Left colon (tissue), 2 donors: ENCODE data around the gene ERBB3. TPM values are rescaled to one million over a fixed set of nuclear protein-coding genes. Genes with fewer than 3 reads are reported as not detected.

Experiments
- ATAC-seq: fragments of 200-7000 bp; cut with Tn5 transposase; one replicate; pipeline ENCODE4 v1.9.1; 2020; ENCODE audit warnings: mild to moderate bottlenecking, moderate library complexity
- DNase-seq, 2 donors: peaks; one replicate each; pipeline ENCODE4 v3.0.0-alpha.2; 2020
- intact Hi-C, 2 donors: fragments of 100-400 bp; cut with DNase I in 1 of 2; cut with micrococcal nuclease in 1 of 2; formaldehyde crosslinking; loops; one replicate each; pipeline versions ENCODE4 v1.11.2 to v1.14.0; 2022; cut with DNase I, micrococcal nuclease
- total RNA-seq, 2 donors: library from RNA; stranded (reverse); fragmentation: NEBNext Ultra II Directional; extraction: Animal tissue kit (Norgen Biotek cat#: 25700); gene quantifications; one replicate each; pipeline ENCODE4 v1.2.1, GENCODE V29; 2021
- donor health status: DM: no; HTN: no; CAD: no.
- donor health status: DM: yes; HTN: yes; CAD: no.

Gene ERBB3
- total RNA-seq, 2 donors from 2014 or later: 188 to 261 TPM

DNA sequence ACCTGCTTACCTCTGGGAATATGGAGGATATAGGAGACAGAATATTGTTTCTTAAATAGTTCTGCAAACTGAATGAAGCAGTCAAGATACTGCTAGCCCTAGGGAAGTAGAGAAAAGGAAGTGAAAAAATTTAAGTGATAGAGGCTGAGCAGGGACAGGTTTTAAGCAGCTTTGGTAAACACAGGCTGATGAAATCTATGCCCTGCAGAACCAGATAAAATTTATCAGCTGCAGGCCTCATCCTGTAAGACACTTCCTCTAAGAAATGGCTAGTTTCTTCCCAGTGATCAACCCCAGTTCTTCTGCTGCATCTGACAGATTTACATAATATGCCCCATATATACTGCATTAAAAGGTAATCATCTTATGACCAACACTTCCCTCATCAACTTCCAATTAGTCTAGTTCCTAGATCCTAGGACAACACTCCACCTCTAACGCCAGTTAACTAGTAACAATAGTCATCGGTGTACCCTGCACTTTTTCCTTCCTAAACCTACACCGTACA is 46.8 kb downstream of the ERBB3 start:
- DNase-seq (no peak), ATAC-seq (no peak)
- intact Hi-C loops: loop anchor here in 1 of 2 donors (5.0 to 10.0 kb wide), 2 partner anchors 36 to 58 kb away; partner anchors contain the start of gene SMARCC2

DNA sequence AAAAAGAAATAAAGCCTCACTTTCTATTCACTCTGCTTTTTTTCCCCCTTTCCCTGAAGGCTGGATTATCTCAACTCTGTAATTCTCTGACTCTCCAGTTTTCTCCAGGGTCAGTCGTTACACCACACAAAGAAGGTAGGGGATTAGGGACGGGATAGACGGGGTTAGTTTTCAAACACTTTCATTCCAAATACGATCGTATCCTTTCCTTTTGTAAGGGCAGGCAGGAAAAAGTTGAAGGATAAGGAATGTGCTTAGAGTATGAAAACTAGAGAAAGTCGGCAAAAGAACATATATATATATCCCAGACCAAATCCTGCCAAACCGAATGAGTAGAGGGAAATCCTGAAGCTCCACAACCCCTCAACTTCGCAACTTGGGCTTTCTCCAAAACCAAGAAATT is 47.5 kb downstream of the ERBB3 start:
- DNase-seq (no peak), ATAC-seq (no peak)
- intact Hi-C loops: loop anchor here in 1 of 2 donors (5.0 to 10.0 kb wide), 2 partner anchors 35 to 57 kb away; partner anchors contain the start of gene SMARCC2

DNA sequence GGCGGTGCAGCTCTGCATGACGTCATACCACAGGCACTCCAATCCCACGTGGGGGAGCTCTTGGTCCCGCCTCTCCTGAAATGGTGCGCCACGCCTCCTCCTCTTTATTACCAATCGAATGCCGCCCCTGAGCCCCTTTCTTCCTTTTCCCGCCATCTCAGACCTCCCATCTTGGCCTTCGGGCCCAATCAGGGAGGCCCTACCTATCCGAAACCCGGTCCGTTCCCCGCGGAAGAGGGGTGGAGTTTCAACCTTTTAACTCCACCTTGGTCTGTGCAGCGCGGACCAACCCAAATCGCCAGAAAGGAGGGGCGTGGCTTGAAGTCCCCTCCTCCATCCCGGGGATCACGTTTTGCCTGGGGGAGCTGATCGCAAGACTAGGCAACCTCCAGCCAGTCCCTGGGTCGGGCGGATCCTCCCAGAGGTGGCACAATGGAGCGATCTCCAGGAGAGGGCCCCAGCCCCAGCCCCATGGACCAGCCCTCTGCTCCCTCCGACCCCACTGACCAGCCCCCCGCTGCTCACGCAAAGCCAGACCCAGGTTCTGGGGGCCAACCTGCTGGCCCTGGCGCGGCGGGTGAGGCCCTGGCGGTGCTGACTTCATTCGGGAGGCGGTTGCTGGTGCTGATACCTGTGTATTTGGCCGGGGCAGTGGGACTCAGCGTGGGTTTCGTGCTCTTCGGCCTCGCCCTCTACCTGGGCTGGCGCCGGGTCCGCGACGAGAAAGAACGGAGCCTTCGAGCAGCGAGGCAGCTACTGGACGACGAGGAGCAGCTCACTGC is 48.1 kb downstream of the ERBB3 start, which contains the start of gene ESYT1:
ESYT1 (plus strand) TSS at position 380 of the 782 bp plus-strand sequence; CDS start at position 433, 53 bp downstream.
- intact Hi-C loops: loop anchor here in 1 of 2 donors (5.0 to 10.0 kb wide), 2 partner anchors 34 to 57 kb away; partner anchors contain the start of gene SMARCC2
- peak; percentile 97 to 100 for DNase-seq
- peak; percentile 81 for ATAC-seq

DNA sequence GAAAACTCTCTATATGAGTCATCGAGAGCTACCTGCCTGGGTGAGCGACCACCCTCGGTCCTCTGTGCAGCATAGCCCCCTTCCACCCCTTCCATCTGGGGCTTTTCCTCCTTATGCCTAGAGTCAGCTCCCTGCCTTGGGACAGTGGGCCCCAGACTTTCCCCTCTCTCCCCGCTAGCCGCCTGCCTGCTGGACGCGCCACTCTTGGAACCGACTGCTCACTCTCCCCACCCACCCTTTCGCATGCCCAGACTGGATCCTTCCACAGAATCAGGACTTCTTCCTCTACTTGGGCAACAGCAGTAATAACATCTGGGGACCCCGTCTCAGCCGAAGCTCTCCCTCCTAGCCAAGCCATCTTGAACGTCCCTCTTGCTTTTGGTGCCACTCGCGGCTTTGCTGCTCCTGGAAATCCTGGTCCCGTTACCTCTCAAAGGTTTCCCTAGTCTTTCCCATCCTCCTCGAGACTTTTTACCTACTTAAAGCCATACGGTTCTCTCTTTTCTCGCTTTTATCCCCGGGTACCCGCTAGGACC is 48.8 kb downstream of the ERBB3 start:
- peak; percentile 6 for ATAC-seq

DNA sequence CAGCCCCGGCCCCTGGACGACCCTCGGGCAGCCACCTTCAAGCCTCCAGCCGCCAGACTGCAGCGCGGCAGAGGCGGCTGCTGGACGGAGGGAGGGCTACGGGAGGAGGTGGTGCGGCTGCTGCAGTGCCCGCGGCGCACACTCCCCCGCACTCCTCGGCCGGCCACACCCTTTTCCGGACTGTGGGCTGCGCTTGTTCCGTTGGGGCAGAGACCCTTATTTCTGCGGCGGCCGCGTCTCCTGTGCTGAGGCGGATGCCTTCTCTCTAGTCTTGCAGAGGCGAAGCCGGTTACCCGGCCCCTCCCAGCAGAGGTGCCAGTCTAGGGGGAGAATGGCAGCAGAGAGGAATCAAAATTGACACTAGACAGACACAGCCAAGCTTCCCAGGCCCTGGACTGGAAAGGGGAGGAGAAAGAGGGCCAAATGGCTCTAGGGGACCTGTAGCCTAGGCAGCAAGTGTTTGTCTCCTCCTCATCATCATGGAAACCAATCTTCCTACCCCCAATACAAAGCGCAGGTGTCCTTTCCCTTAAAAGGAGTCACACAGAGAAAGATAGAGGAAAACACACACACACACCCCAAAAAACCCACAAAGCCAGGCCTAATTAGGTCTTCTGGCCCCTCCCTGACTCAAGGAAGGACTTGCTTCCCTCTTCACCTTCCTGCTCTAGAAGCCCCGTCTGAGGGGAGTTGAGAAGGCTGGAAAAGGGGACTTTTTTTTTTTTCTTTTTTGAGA is 49.4 kb downstream of the ERBB3 start:
- DNase-seq (peak; percentile 75 to 81), ATAC-seq (peak; percentile 37)
- intact Hi-C loops: loop anchor here in 1 of 2 donors (5.0 to 10.0 kb wide), 2 partner anchors 33 to 55 kb away; partner anchors contain the start of gene SMARCC2

More for the DNA sequence above, 48.8 kb downstream of the ERBB3 start:
- intact Hi-C loops: loop anchor here in 1 of 2 donors (5.0 to 10.0 kb wide), 2 partner anchors 34 to 56 kb away; partner anchors contain the start of gene SMARCC2
- no peak for DNase-seq

DNA sequence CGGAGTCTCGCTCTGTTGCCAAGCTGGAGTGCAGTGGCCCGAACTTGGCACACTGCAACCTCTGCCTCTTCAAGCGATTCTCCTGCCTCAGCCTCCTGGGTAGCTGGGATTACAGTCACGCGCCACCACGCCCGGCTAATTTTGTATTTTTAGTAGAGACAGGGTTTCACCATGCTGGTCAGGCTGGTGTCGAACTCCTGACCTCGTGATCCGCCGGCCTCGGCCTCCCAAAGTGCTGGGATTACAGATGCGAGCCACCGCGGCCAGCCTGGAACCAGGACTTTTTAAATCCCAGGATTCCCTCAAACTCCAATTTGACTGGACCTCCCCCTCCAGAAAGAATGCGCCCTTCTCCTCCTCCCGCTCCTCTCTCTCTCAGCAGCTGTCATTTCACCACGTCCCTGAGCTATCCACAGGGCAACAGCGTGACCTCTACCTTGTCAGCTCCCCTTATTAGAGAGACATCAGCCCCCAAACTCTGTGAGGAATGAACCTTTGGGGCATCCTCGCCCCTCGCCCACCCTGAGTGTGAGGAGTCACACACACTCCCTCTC is 50.1 kb downstream of the ERBB3 start:
- no peak for ATAC-seq
- intact Hi-C loops: loop anchor here in 1 of 2 donors (5.0 to 10.0 kb wide), 2 partner anchors 32 to 55 kb away; partner anchors contain the start of gene SMARCC2
- no peak for DNase-seq

DNA sequence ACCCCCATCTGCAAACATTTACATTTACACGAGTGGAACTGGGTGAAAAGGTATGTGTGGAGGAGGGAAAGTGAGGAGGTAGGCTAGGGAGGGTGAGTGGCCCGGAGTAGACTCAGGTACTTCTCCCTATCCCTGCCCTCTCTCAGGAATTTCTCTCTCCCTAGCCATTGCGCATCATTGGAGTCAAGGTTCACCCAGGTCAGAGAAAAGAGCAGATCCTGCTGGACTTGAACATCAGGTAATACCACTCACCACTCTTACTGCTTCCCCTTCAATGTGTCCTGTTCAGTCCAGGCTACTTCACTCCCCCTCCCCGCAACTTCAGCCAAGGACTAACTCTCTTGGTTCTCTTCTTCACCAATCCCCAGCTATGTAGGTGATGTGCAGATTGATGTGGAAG is 50.9 kb downstream of the ERBB3 start:
- intact Hi-C loops: no loop called here
- DNase-seq: no peak
- ATAC-seq: no peak

DNA sequence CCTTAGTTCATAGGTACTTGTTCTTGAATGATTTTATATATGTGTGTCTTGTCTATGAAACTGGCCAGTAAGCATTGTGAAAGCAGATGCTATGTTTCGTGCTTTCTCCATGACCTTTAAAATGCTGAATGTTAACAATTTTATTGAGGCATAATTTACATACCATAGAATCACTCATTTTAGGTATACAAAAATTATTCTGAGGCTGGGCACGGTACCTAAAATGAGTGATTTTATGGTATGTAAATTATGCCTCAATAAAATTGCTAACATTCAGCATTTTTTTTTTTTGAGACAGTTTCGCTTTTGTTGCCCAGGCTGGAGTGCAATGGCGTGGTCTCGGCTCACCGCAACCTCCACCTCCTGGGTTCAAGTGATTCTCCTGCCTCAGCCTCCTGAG is 54.9 kb downstream of the ERBB3 start:
- ATAC-seq: no peak

DNA sequence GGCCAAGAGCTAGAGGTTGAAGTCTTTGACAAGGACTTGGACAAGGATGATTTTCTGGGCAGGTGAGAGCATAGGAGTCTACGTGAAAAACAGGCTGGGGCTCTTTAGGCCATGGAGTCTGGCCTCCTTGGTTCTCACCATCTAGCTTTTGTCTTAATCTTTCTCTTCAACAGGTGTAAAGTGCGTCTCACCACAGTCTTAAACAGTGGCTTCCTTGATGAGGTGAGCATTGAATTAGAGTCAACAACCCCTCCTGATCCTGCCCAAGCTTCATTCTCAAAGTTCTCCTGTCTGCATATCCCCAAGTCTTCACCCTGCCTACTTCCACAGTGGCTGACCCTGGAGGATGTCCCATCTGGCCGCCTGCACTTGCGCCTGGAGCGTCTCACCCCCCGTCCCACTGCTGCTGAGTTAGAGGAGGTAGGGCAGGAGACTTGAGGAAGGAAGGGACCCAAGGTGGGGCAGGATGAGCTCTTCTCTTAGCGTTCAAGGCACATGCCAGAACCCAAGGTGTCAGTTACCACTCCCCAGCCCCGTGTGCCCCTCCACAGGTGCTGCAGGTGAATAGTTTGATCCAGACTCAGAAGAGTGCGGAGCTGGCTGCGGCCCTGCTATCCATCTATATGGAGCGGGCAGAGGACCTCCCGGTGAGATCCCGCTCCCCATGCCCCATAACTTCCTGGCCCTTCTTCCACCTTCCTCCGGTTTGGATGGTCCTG is 58.0 kb downstream of the ERBB3 start:
- no peak for DNase-seq
- ATAC-seq: no peak
- intact Hi-C loops: no loop called here

More for the DNA sequence above, 54.9 kb downstream of the ERBB3 start:
- DNase-seq: no peak
- intact Hi-C loops: no loop called here

DNA sequence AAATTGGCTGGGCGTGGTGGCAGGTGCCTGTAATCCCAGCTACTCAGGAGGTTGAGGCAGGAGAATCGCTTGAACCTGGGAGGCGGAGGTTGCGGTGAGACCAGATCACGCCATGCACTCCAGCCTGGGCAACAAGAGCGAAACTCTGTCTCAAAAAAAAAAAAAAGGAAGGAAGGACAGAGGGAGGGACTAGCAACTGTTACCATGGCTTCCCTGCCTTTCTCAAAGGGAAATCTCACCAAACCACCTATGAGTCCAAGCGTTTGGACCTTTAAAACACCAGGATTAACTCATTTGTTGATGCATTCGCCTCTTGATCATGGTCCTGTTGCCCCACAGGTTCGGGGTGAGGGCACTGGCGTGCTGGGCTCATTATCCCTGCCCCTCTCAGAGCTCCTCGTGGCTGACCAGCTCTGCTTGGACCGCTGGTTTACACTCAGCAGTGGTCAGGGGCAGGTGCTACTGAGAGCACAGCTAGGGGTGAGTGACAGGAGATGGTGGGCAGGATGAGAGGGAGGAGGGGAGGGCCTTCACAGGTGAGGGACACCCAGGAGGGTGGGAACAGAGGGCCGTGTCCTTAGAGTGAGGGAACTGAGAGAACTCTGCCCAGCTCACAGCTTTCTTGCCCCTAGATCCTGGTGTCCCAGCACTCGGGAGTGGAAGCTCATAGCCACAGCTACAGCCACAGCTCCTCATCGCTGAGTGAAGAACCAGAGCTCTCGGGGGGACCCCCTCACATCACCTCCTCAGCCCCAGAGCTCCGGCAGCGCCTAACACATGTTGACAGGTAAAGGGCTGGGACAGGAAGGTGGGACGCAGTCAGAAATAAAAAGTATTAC is 62.2 kb downstream of the ERBB3 start:
- no peak for ATAC-seq

DNA sequence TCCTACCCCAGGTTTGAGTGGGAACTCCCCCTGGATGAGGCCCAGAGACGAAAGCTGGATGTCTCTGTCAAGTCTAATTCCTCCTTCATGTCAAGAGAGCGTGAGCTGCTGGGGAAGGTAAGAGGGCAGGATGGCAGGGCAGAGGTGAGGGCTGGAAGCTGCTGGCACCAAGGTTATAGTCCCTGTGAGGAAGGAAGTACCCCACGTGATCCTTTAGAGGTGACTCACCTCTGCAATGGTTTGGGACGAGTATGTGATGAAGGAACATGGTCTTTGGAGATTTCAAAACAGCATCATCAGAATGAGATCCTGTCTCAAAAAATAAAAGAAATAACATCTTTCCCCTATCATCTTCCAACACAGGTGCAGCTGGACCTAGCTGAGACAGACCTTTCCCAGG is 63.3 kb downstream of the ERBB3 start:
- DNase-seq: peak in 1 of 2 donors; percentile 24
- intact Hi-C loops: no loop called here
- no peak for ATAC-seq

More for the DNA sequence above, 62.2 kb downstream of the ERBB3 start:
- peak in 1 of 2 donors; percentile 23 for DNase-seq
- intact Hi-C loops: no loop called here

DNA sequence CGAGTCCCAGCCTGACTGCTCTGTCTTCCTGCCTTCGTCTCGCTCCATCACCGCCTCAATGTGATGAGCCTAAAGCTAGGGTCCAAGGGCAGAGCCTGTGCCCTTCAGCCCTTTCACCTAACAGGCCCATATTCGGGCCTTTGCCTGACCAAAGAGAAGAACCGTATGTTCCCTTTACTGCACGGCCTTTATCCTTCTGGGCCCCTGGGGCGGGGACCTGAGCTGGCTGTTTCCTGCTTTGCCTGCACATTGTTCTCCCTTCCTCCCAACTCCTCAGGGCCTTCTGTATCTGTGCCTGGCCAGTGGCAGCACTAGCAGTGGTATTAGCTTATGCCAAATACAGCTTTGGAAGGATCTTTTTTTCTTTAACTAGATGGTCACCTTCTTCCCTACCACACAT is 63.9 kb downstream of the ERBB3 start:
- ATAC-seq (peak; percentile 65), DNase-seq (no peak)
- intact Hi-C loops: no loop called here

DNA sequence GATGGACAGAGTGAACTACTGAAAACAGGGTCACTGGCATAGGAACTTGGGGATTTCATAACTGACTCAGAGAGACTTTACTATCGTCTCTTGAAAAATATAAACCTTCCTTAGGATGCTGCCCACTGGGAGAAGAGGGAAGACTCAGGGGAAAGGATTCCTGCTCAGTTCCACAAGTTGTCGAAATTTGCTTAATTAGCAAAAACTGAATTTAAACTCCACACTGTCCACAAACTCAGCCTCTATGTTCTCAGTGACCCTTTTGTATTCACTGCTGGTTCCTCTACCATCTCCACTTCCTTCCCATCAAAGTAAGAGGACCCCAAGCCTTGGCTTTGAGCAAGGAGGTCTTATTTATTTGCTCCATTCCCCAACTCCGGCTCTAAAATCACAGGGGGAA is 65.3 kb downstream of the ERBB3 start:
- no peak for ATAC-seq
- DNase-seq: no peak
- intact Hi-C loops: no loop called here

DNA sequence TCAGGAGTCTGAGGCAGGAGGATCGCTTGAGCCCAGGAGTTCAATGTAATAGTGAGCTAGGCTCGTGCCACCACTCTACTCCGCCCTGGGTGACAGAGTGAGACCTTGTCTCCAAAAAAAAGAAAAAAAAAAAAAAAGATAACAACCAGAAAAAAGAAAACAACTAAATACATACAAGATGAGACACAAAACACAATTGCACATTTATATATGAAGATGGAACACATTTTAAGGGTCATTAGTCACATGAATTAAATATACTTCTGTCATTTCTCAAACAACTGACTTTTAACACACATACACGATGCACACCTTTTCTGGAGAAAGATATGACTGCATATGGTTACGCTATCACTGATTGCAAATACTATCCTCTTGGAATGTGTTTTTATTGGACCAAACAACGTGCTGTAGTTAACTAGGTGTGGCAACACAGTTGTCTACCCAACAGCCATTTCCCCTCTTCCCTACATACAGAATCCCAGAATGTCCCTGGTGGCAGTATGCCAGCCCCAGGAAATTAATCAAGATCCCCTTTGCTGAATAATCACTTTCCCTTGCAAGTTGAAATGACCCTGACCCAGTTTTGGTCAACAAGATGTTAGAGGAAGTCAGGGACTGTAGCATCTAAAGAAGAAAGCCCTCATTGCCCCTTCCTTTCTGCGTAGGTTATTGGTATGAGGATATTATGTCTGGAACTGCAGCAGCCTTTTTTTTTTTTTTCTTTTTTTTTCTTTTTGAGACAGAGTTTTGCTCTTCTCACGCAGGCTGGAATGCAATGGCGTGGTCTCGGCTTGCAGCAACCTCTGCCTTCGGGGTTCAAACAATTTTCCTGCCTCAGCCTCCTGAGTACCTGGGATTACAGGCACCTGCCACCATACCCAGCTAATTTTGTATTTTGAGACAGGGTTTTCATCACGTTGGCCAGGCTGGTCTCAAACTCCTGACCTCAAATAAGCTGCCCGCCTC is 66.8 kb downstream of the ERBB3 start:
- intact Hi-C loops: no loop called here
- DNase-seq (peak in 1 of 2 donors; percentile 63), ATAC-seq (peak; percentile 87)

DNA sequence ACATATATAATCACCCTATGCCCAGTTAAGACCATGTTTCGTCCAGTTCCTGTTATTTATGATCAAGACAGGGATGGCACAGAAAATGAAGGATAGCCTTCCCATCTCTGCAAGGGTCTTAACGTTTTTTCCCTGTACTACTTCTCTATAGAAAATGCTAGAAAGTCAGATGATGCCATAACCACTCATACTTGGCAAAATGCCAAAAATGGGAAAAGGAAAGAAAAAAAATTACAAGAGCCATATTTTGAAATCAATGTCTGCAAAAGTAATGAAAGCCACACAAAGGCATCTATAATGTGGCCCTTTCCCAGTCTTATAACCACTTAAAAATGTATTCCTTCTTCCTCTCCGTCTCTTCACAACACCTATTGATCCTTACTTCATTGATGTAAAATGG is 70.6 kb downstream of the ERBB3 start:
- intact Hi-C loops: no loop called here
- DNase-seq: no peak
- ATAC-seq: no peak

DNA sequence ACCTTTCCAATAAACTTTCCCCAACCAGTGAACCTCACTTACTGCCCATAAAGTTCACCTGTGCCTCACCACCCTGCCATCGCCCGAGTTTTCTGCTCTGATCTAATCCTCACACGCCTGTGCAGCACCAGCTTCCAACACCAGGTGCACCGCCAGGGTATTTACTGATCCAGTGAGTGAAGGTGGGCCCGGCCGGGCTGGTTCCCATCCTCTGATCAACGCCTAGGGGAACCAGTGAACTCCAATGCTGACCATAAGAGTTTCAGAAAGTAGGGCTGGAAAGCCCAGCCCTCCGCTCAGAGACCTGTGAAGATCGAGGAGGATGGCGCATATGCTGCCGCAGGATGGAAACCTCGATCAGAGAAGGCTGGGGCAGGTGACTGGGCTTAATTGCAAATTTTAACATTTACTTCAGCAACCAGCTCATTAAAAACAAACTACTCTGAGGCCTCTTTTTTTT is 71.7 kb downstream of the ERBB3 start:
- peak; percentile 67 to 86 for DNase-seq
- intact Hi-C loops: no loop called here
- ATAC-seq: peak; percentile 71
